PC-3 (cell line): Measurements from ENCODE around the gene GPR83. TPM values are rescaled to one million over a fixed set of nuclear protein-coding genes. Genes with fewer than 3 reads are reported as not detected.

Experiments
- ATAC-seq: fragments of 200-7000 bp; cut with Tn5 transposase; 2 replicates; pipeline ENCODE4 v1.9.1; 2020; ENCODE audit warnings: mild to moderate bottlenecking, moderate library complexity
- BruUV-seq: library from RNA; stranded (reverse); fragments of 400-500 nt; replicated peaks from 2 replicates; lab custom pipeline; 2021; lab: Mats Ljungman, UMichigan
- CTCF ChIA-PET: fragments of 300-600 bp; sonication (Branson Sonifier 250); formaldehyde crosslinking; loops from one replicate; lab custom pipeline; 2022; ENCODE audit warnings: antibody characterized with exemption; lab: Charles Lee
- POLR2A ChIA-PET: fragments of 300-600 bp; sonication (Branson Sonifier 250); formaldehyde crosslinking; loops from one replicate; lab custom pipeline; 2022; ENCODE audit warnings: antibody characterized with exemption; ENCODE audit not compliant: unreplicated experiment; lab: Charles Lee
- DNase-seq: peaks from one replicate; pipeline ENCODE4 v3.0.0-alpha.2; 2015
- H2AFZ ChIP-seq: fragments of 300-600 bp; sonication (generic); 2 replicates; pipeline ENCODE4 v1.6.0; 2016; ENCODE audit warnings: antibody characterized with exemption, low read length
- H3F3A ChIP-seq: fragments of 300-600 bp; sonication (generic); one replicate; pipeline ENCODE4 v1.6.0; 2017; ENCODE audit warnings: antibody characterized with exemption, low read length, control low read depth, mild to moderate bottlenecking; ENCODE audit not compliant: unreplicated experiment
- H3K27ac ChIP-seq: fragments of 300-600 bp; sonication (generic); 2 replicates; pipeline ENCODE4 v1.5.1; 2016; ENCODE audit warnings: mild to moderate bottlenecking, low read length
- H3K27me3 ChIP-seq: fragments of 300-600 bp; sonication (generic); 2 replicates; pipeline ENCODE4 v1.6.1; 2016; ENCODE audit warnings: low read length, mixed read lengths
- H3K36me3 ChIP-seq: fragments of 300-600 bp; sonication (generic); 2 replicates; pipeline ENCODE4 v1.6.1; 2016; ENCODE audit warnings: low read depth, mixed run types, low read length, mixed read lengths
- H3K4me1 ChIP-seq: fragments of 300-600 bp; sonication (generic); 2 replicates; pipeline ENCODE4 v1.5.1; 2016; ENCODE audit warnings: low read length; ENCODE audit not compliant: insufficient read depth
- H3K4me2 ChIP-seq: fragments of 300-600 bp; sonication (generic); 2 replicates; pipeline ENCODE4 v1.6.0; 2016; ENCODE audit warnings: low read length
- H3K4me3 ChIP-seq: fragments of 300-600 bp; sonication (generic); 2 replicates; pipeline ENCODE4 v1.5.1; 2016; ENCODE audit warnings: mild to moderate bottlenecking, low read length, mixed read lengths
- H3K79me2 ChIP-seq: fragments of 300-600 bp; sonication (generic); 2 replicates; pipeline ENCODE4 v1.6.1; 2017; ENCODE audit warnings: low read length, mixed read lengths
- H3K9ac ChIP-seq: fragments of 300-600 bp; sonication (generic); 2 replicates; pipeline ENCODE4 v1.6.0; 2016; ENCODE audit warnings: mild to moderate bottlenecking, low read length
- H3K9me2 ChIP-seq: fragments of 300-600 bp; sonication (generic); replicated peaks from 2 replicates; pipeline ENCODE4 v1.6.1; 2016; ENCODE audit warnings: mixed run types, low read length, mixed read lengths
- H3K9me3 ChIP-seq: fragments of 300-600 bp; sonication (generic); 2 replicates; pipeline ENCODE4 v1.6.1; 2016; ENCODE audit warnings: low read length, mixed read lengths
- H4K20me1 ChIP-seq: fragments of 300-600 bp; sonication (generic); 2 replicates; pipeline ENCODE4 v1.6.1; 2016; ENCODE audit warnings: low read length, mixed read lengths
- EZH2 ChIP-seq: fragments of 300-600 bp; sonication (generic); IDR thresholded peaks from one replicate; pipeline ENCODE4 v1.6.1; 2017; ENCODE audit warnings: antibody characterized with exemption, mild to moderate bottlenecking, low read length; ENCODE audit not compliant: unreplicated experiment
- EZH2phosphoT487 ChIP-seq: fragments of 300-600 bp; sonication (generic); IDR thresholded peaks from 2 replicates; pipeline ENCODE4 v1.6.1; 2018; ENCODE audit warnings: mild to moderate bottlenecking, antibody characterized with exemption, low read length, borderline replicate concordance
- intact Hi-C: fragments of 100-400 bp; cut with micrococcal nuclease; formaldehyde crosslinking; loops from 2 replicates; pipeline ENCODE4 v1.9.0; 2023
- total RNA-seq: library from RNA; depleted of rRNA; stranded (reverse); fragments of >200 nt; gene quantifications from 2 replicates; pipeline ENCODE4 v1.2.3, GENCODE V29; 2014
- TF ChIP-seq, protein P1 (sequence below): fragments of 300-600 bp; sonication (generic); conservative IDR thresholded peaks from 2 replicates; pipeline ENCODE4 v1.5.1; 2017; ENCODE audit warnings: antibody characterized with exemption, low read depth, mild to moderate bottlenecking, low read length

GPR83 gene
- total RNA-seq, 1 experiment from 2014 or later, result not detected

DNA sequence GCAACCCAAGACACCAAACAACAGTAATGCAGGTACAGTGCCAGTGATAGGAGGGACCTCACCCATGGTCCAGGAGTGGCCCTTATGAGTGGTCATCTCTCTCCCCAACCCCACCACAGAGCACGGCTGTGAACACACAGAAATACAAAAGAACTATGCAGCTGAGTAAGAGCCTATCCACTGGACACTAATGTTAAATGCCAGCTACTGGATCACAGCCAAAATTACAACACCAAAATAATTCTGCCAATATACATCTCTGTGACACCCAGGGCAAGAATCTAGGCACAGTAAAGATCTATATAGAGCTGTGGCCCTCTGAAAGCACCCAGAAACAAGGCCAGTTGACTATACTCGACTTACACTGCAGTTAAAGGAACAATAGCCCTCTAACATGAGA lies 22.8 kb upstream of the GPR83 start:
- Histone ChIP-seq H3K4me1 (peaks cover 14% of the 10 kb centered on the region), H3K9ac (no peak overlapping the region), H3K36me3 (peaks cover 23% of the 10 kb centered on the region), H3K27me3 (no peaks in the 10 kb centered on the region), H3K9me3 (no peaks in the 10 kb centered on the region), H3K4me3 (no peak overlapping the region), H3K9me2 (no peaks in the 10 kb centered on the region), H2AFZ (no peak overlapping the region), H3K27ac (no peak overlapping the region), H3F3A (no peaks in the 10 kb centered on the region), H3K4me2 (no peak overlapping the region), H3K79me2 (no peaks in the 10 kb centered on the region), H4K20me1 (no peaks in the 10 kb centered on the region)
- intact Hi-C loops, result no loop called here
- ATAC-seq (no peak; the same call in 1 of the 2 replicates), DNase-seq (no peak)
- BruUV-seq, result no TSS peak
- TF ChIP-seq, protein P1, sequence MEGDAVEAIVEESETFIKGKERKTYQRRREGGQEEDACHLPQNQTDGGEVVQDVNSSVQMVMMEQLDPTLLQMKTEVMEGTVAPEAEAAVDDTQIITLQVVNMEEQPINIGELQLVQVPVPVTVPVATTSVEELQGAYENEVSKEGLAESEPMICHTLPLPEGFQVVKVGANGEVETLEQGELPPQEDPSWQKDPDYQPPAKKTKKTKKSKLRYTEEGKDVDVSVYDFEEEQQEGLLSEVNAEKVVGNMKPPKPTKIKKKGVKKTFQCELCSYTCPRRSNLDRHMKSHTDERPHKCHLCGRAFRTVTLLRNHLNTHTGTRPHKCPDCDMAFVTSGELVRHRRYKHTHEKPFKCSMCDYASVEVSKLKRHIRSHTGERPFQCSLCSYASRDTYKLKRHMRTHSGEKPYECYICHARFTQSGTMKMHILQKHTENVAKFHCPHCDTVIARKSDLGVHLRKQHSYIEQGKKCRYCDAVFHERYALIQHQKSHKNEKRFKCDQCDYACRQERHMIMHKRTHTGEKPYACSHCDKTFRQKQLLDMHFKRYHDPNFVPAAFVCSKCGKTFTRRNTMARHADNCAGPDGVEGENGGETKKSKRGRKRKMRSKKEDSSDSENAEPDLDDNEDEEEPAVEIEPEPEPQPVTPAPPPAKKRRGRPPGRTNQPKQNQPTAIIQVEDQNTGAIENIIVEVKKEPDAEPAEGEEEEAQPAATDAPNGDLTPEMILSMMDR, result no peak
- TF ChIP-seq EZH2, result no peak
- no peak for TF ChIP-seq EZH2phosphoT487
- ChIA-PET CTCF (no interaction called here), POLR2A (interaction anchor here (0.6 kb wide), 1 partner anchor 528 kb away, joined by 5 read pairs; no protein-coding TSS in a partner anchor)

DNA sequence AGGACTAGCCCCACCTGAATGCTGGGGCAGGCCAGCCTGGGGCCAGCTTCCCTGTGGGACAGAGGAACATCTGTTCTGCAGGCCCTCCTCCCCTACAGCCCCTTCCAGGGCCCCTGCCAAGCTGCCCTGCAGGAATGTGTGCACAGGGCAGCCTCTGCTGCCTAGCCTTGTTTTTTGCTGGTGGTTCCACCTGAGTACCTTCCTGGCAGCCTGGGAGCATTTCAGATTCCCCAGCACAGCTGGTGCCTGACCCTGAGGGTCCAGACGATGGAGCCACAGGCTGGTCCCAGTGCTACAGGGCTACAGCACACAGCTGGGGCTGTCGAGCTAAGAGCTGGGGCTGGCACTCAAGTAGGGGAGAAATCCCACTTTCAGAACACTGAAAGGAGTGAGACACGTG lies 22.3 kb upstream of the GPR83 start:
- Histone ChIP-seq H2AFZ (no peak overlapping the region), H3K9me2 (no peaks in the 10 kb centered on the region), H3K27ac (no peak overlapping the region), H3K4me3 (no peak overlapping the region), H3K9ac (no peak overlapping the region), H3F3A (no peaks in the 10 kb centered on the region), H4K20me1 (no peaks in the 10 kb centered on the region), H3K27me3 (no peaks in the 10 kb centered on the region), H3K36me3 (peaks cover 20% of the 10 kb centered on the region), H3K79me2 (no peaks in the 10 kb centered on the region), H3K4me2 (no peak overlapping the region), H3K4me1 (peaks cover 14% of the 10 kb centered on the region), H3K9me3 (no peaks in the 10 kb centered on the region)
- TF ChIP-seq, protein P1, result no peak
- no peak for TF ChIP-seq EZH2
- no peak for TF ChIP-seq EZH2phosphoT487
- ATAC-seq (no peak), DNase-seq (no peak)
- ChIA-PET POLR2A (no interaction called here), CTCF (no interaction called here)
- no TSS peak for BruUV-seq
- intact Hi-C loops, result no loop called here

DNA sequence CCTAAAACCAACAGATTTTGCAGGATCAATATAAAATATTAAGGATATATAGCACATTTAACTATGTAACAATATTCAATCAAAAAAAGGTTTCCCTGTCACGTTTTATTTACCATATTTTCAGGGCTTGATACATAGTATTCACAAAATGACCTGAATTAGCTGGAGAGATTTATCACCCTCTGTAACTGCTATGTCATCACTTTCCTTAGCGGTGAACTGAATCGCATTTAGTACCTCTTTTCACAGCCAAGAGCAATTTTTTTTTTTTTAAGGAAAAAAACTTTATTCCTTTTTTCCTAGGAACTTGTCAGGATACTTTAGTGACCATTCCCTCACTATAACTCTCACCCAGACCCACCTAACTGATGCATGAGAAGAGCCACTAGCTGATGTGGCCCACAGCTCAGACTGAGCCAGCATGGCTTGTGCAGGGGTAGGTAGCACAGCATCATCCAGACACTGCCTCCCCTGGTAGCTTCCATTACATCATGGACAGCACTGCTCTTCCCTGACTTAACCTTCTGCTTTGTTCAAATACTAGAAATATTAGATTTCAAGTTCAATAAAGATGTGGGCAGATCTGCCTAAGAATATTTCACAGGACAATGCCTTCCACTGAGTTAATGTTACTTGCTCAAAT lies 17.0 kb upstream of the GPR83 start:
- H4K20me1 ChIP-seq, result no peaks in the 10 kb centered on the region
- no peaks in the 10 kb centered on the region for H3K79me2 ChIP-seq
- no peak overlapping the region for H3K9ac ChIP-seq
- CTCF ChIA-PET, result interaction anchor here (1.4 to 1.7 kb wide), 2 partner anchors 523 to 568 kb away, joined by 4 to 32 read pairs; partner anchors contain the start of gene VSTM5
- no peaks in the 10 kb centered on the region for H3K9me3 ChIP-seq
- DNase-seq, result no peak
- TF ChIP-seq EZH2 (no peak), EZH2phosphoT487 (no peak)
- TF ChIP-seq, protein P1, result no peak
- no peaks in the 10 kb centered on the region for H3F3A ChIP-seq
- ATAC-seq, result peak; percentile 49; the same call in 1 of the 2 replicates
- H3K36me3 ChIP-seq, result peaks cover 6% of the 10 kb centered on the region; the same call in 1 of the 2 replicates
- no peaks in the 10 kb centered on the region for H3K9me2 ChIP-seq
- no peaks in the 10 kb centered on the region for H3K27me3 ChIP-seq
- H3K4me2 ChIP-seq, result no peak overlapping the region
- no peak overlapping the region for H3K27ac ChIP-seq
- no peaks in the 10 kb centered on the region for H3K4me1 ChIP-seq
- no peak overlapping the region for H2AFZ ChIP-seq
- H3K4me3 ChIP-seq, result no peak overlapping the region
- POLR2A ChIA-PET, result no interaction called here
- BruUV-seq, result no TSS peak
- intact Hi-C loops, result loop anchor here (10.0 kb wide), 1 partner anchor 493 kb away; no protein-coding TSS in a partner anchor
